OCI-M1 (cell line): ENCODE measurements around the gene MYMK.

Source experiments
- DNase-seq: peaks from one replicate; lab custom pipeline; 2025; lab: John Stamatoyannopoulos, UW

MYMK gene

GRCh38 chr9:133468374-133468773 lies 56.4 kb downstream of the MYMK start:
- DNase-seq, result no peak

DNA sequence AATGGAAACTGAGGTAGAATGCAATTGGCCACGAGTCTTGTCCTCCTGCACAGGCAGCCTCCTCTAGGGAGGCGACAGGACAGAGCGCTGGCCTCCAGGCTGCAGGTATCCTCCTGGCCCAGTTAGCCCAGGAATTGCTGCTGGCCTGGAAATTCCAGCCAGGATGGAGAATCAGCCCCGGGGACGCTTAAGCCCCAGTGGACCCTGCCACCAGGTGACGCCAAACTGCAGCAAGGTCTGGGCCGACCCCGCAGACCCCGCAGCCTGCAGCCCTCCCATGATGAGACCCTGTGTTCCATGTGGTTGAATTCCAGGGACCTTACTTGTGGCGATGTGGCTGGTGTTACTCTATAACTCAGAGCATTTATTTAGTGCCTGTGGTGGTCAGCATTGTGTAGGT lies 57.7 kb downstream of the MYMK start:
- no peak for DNase-seq

- DNase-seq, result peak; percentile 12
Measured at GRCh38 chr9:133465984-133466383, 58.8 kb downstream of the MYMK start.

DNA sequence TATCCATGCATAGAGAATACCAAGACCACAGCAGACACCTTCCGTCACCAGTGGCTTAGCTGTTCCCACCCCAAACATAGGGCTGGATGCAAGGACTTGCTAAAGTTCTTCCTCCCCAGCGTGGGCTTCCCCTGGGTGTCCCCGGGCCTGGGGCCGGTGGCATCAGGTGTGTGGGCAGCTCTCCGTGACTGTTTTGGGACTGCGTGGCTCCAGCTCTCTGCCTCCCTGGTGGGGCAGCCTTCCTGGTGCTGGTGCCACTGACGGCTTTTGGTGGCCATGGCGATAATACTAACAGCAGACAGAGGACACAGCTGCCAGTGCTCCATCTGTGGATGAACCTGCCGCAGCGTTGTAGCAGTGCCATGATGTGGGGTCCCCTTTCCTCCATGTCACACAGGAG lies 60.1 kb downstream of the MYMK start:
- DNase-seq, result no peak
